Heart left ventricle (tissue), 16 donors: ENCODE results near the gene PTPRD. TPM values are rescaled to one million over a fixed set of nuclear protein-coding genes. Genes with fewer than 3 reads are reported as not detected.
A peak's percentile ranks its signal among the peaks of the same experiment; 100 is the strongest.
"Not testable (repeated sequence)": the region's sequence is repeated elsewhere in the genome, so short reads cannot be mapped to it uniquely, and the experiment has no call there.

Experiments used
- ATAC-seq, 4 donors: fragments of 200-7000 bp; cut with Tn5 transposase; one replicate each; pipeline ENCODE4 v1.9.1; 2020 to 2022; ENCODE audit warnings: moderate library complexity in 4 of 4, mild to moderate bottlenecking in 3 of 4, moderate number of reproducible peaks in 1 of 4
- DNase-seq, 5 donors: peaks; one replicate each; pipeline ENCODE4 v3.0.0-alpha.2; 2020
- H3K27ac ChIP-seq, 12 donors: fragments of 200-600 bp; sonication (generic) in 4 of 12; one replicate each; pipeline versions ENCODE4 v1.5.0 to v1.8.0; 2016 to 2022; ENCODE audit warnings: mild to moderate bottlenecking in 2 of 12
- H3K27me3 ChIP-seq, 9 donors: fragments of 200-600 bp; sonication (generic) in 2 of 9; one replicate each; pipeline versions ENCODE4 v1.5.1 to v1.8.0; 2016 to 2022; ENCODE audit warnings: mild to moderate bottlenecking in 3 of 9
- H3K36me3 ChIP-seq, 9 donors: fragments of 200-600 bp; sonication (generic) in 2 of 9; one replicate each; pipeline versions ENCODE4 v1.5.0 to v1.8.0; 2018 to 2022; ENCODE audit warnings: mild to moderate bottlenecking in 2 of 9
- H3K4me1 ChIP-seq, 12 donors: fragments of 200-600 bp; sonication (generic) in 4 of 12; one replicate each; pipeline versions ENCODE4 v1.5.0 to v1.8.0; 2016 to 2022; ENCODE audit warnings: mild to moderate bottlenecking in 3 of 12
- H3K4me3 ChIP-seq, 12 donors: fragments of 200-600 bp; sonication (generic) in 4 of 12; one replicate each; pipeline versions ENCODE4 v1.5.0 to v1.8.0; 2017 to 2022; ENCODE audit warnings: mild to moderate bottlenecking in 9 of 12, moderate library complexity in 4 of 12
- H3K9me3 ChIP-seq, 12 donors: fragments of 200-600 bp; sonication (generic) in 4 of 12; one replicate each; pipeline versions ENCODE4 v1.5.0 to v1.8.0; 2016 to 2022; ENCODE audit warnings: mild to moderate bottlenecking in 1 of 12
- CTCF ChIP-seq, 12 donors: fragments of 200-600 bp; sonication (generic) in 4 of 12; IDR thresholded peaks; one replicate each; pipeline versions ENCODE4 v1.5.0 to v1.8.0; 2018 to 2022; ENCODE audit warnings: antibody characterized with exemption in 12 of 12, mild to moderate bottlenecking in 5 of 12
- POLR2A ChIP-seq, 2 donors: fragments of 450-650 bp; IDR thresholded peaks; one replicate each; pipeline ENCODE4 v1.6.1; 2017; ENCODE audit warnings: antibody characterized with exemption in 2 of 2, mild to moderate bottlenecking in 2 of 2, moderate library complexity in 2 of 2
- WGBS, 4 donors: extraction: QIAGEN DNeasy Blood & Tissue Kit in 2 of 4; methylation state at CpG; one replicate each; pipeline versions ENCODE4 v1.1.5 to v1.1.7; 2013 to 2018; 5-methylcytosine and 5-hydroxymethylcytosine counted together
- intact Hi-C, 10 donors: fragments of 100-400 bp; cut with DNase I; formaldehyde crosslinking; loops; one replicate each; pipeline versions ENCODE4 v1.11.1 to v1.14.2; 2022
- polyA plus RNA-seq, 2 donors: library from polyadenylated mRNA; stranded (reverse); fragments of 200-250 nt; gene quantifications; one replicate each; pipeline ENCODE4 v1.2.3, GENCODE V29; 2013
- total RNA-seq, 9 donors: library from RNA; depleted of rRNA in 2 of 9; stranded (reverse); fragments of >200 nt in 2 of 9; fragmentation: NEBNext Ultra II Directional in 3 of 9; extraction: Animal tissue kit (Norgen Biotek cat#: 25700) in 3 of 9; gene quantifications; one replicate each; pipeline versions ENCODE4 v1.1.0 to v1.2.4, GENCODE V29; 2016 to 2023
- donor health status: ischemic (EF 13 %, LVEDD 7.1; RV severe dilation, severe dysfunction).
- donor health status: healthy with polysubstance abuse.
- donor health status: DM: no; HTN: yes; CAD: no.
- donor health status: DM: no; HTN: no; CAD: no.
- donor health status: ischemic (EF 25% LVEDD 6.9; RV normal size, moderate dysfunction).
- donor health status: ischemic (EF 25% LVEDD 5.7; RV mildly dilated, moderate dysfunction).
- donor health status: healthy.
- donor health status: DM: yes; HTN: yes; CAD: no.
- donor health status: ischemic (EF 35%, LVEDD 5.7; RV mildly dilated, moderate dysfunction).
- donor health status: nonischemic (EF 11% LVEDD 7.7; RV severe dilation, severe dysfunction).
- donor health status: DM: yes; HTN: yes; CAD: no.
- donor health status: PGD.
- donor health status: ischemic (EF 29% LVEDD 5.4; RV normal size, mild dysfunction).
- donor health status: nonischemic (EF 23%, LVEDD 6.1; RV moderate dilation, normal function).

The PTPRD gene
- total and polyA plus RNA-seq, 11 donors, result 1.4 to 25.3 (median 15.1) TPM

DNA sequence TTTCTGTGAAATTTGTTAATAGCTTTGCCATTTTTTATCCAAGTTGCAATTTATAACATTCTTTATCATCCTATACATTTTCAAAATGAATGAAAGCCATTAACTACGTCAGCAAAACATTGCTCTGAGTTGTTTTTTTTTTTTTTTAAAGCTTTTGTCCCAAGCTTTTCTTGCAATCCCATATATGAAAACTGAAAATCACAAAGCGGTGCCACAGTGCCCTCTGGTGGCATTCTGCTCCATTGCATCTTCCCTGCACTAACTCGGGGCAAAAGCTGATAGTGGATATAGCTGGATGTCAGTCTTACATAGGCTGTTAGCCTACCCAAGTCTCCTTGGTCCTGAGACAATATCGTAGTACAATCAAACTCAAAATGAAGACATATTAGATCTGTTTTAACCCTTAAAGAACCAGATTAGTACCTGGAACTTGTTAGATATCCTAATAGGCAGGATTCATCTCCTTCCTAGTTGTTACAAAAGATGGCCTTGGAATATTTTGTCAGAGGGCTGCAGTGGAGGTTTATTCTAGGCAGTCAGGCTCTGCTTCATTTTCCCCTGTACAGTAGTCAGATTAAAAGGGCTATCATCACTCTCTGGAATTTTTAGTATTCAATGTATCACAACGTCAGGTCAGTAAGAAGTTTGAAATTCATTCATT is 669.9 kb downstream of the PTPRD start:
- Histone ChIP-seq H3K4me1 (no peaks in the 10 kb centered on the region), H3K4me3 (no peak overlapping the region), H3K9me3 (no peaks in the 10 kb centered on the region), H3K27ac (no peak overlapping the region), H3K27me3 (no peaks in the 10 kb centered on the region), H3K36me3 (no peaks in the 10 kb centered on the region)
- intact Hi-C loops, result loop anchor here in 3 of 10 donors (5.0 to 10.0 kb wide), 2 partner anchors 336 to 338 kb away; no protein-coding TSS in a partner anchor
- ATAC-seq (peak in 2 of 4 donors; percentile 58), DNase-seq (peak in 4 of 5 donors; percentile 13 to 43 (median 30))
- TF ChIP-seq POLR2A (IDR thresholded peaks at IDR 0.05) (no peak), CTCF (IDR thresholded peaks at IDR 0.05) (peak; percentile 79 to 94 (median 86))
- WGBS, 4 donors, result 21 to 26% (median 23%) methylated on average over 5 of the region's 5 CpGs

GRCh38 chr9:9938432-9938831 is 674.4 kb downstream of the PTPRD start:
- WGBS, 4 donors, result 85 to 93% (median 89%) methylated on average over 4 of the region's 4 CpGs
- Histone ChIP-seq H3K27me3 (no peaks in the 10 kb centered on the region), H3K36me3 (no peaks in the 10 kb centered on the region), H3K4me1 (no peaks in the 10 kb centered on the region), H3K9me3 (no peaks in the 10 kb centered on the region), H3K4me3 (no peak overlapping the region), H3K27ac (no peak overlapping the region)
- DNase-seq (peak in 1 of 5 donors; percentile 28), ATAC-seq (no peak)
- TF ChIP-seq CTCF (IDR thresholded peaks at IDR 0.05), result no peak
- no peak for TF ChIP-seq POLR2A (IDR thresholded peaks at IDR 0.05)
- intact Hi-C loops, result no loop called here

- H3K9me3 ChIP-seq, H3K4me3 ChIP-seq, DNase-seq, H3K27ac ChIP-seq, H3K36me3 ChIP-seq, H3K4me1 ChIP-seq, ATAC-seq, H3K27me3 ChIP-seq, intact Hi-C loops: not testable (repeated sequence)
- 84 to 87% (median 86%) methylated on average over 11 to 16 of the region's 16 CpGs for WGBS, 4 donors
Measured at GRCh38 chr9:9931464-9931863, 681.3 kb downstream of the PTPRD start.

- no peak overlapping the region for H3K27ac ChIP-seq
- no peaks in the 10 kb centered on the region for H3K36me3 ChIP-seq
- 64 to 81% (median 73%) methylated on average over 3 of the region's 3 CpGs for WGBS, 4 donors
- H3K4me1 ChIP-seq, result no peaks in the 10 kb centered on the region
- H3K9me3 ChIP-seq, result no peaks in the 10 kb centered on the region
- ATAC-seq (no peak), DNase-seq (no peak)
- peak overlapping the region in 2 of 12 donors; percentile 20 to 47 for H3K4me3 ChIP-seq
- H3K27me3 ChIP-seq, result no peaks in the 10 kb centered on the region
- intact Hi-C loops, result no loop called here
- TF ChIP-seq POLR2A (IDR thresholded peaks at IDR 0.05), result no peak
- TF ChIP-seq CTCF (IDR thresholded peaks at IDR 0.05), result no peak
Measured at GRCh38 chr9:9924376-9924775, 688.4 kb downstream of the PTPRD start.

DNA sequence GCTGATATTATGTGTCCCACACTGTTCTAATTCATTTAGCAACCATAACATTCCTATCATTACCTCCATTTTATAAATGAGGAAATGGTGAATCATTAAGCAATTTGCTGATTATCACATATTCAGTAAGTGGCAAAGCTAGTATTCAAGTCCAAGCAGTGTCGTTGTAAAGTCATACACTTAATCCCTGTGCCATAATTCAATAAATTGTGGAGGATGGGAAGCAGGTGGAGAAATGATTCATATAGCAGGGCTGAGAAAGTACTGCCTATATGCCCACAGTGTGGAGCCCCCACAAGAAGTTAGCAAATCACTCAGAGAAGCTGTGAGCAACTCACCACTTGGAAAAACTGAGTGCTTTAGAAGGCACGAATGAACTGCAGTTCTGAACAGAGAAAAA is 691.0 kb downstream of the PTPRD start:
- intact Hi-C loops, result no loop called here
- Histone ChIP-seq H3K36me3 (no peaks in the 10 kb centered on the region), H3K4me1 (no peaks in the 10 kb centered on the region), H3K9me3 (peaks cover 0 to 2% (median 0%) of the 10 kb centered on the region in 12 donors), H3K27ac (no peak overlapping the region), H3K27me3 (no peaks in the 10 kb centered on the region), H3K4me3 (no peak overlapping the region)
- WGBS, 4 donors, result 78 to 86% (median 81%) methylated on average over 2 of the region's 2 CpGs
- no peak for ATAC-seq
- TF ChIP-seq POLR2A (IDR thresholded peaks at IDR 0.05) (no peak), CTCF (IDR thresholded peaks at IDR 0.05) (no peak)
- no peak for DNase-seq
